Common myeloid progenitor, CD34-positive (primary cell): ENCODE measurements around the gene SAV1.
A peak's percentile ranks its signal among the peaks of the same experiment; 100 is the strongest.
"Not testable (repeated sequence)": the region's sequence is repeated elsewhere in the genome, so short reads cannot be mapped to it uniquely, and the experiment has no call there.

Experiments
- CTCF ChIA-PET: fragments of 350-600 bp; sonication (Branson Sonifier 250); formaldehyde crosslinking; loops from one replicate; lab custom pipeline; 2021; ENCODE audit warnings: antibody characterized with exemption; lab: Charles Lee
- POLR2A ChIA-PET: fragments of 350-600 bp; sonication (Branson Sonifier 250); formaldehyde crosslinking; loops from one replicate; lab custom pipeline; 2021; ENCODE audit warnings: antibody characterized with exemption; lab: Charles Lee
- DNase-seq, 3 donors: peaks; one replicate each; pipeline versions ENCODE4 v3.0.0 to v3.0.0-alpha.2; 2013
- H3K27ac ChIP-seq, 2 experiments: 1 replicate in 1 of 2; 2 replicates in 1 of 2; pipeline ENCODE4 v1.7.0; 2013; ENCODE audit warnings: inconsistent platforms in 2 of 2, low read length in 2 of 2, mild to moderate bottlenecking in 2 of 2, low read depth in 1 of 2, moderate library complexity in 1 of 2; ENCODE audit not compliant: severe bottlenecking in 2 of 2, insufficient read depth in 1 of 2, poor library complexity in 1 of 2
- H3K27me3 ChIP-seq, 5 experiments: replicated peaks in 2 of 5; 1 replicate in 3 of 5; 2 replicates in 2 of 5; pipeline versions ENCODE4 v1.6.1 to v1.7.0; 2013; ENCODE audit warnings: low read length in 4 of 5, mild to moderate bottlenecking in 2 of 5, moderate library complexity in 2 of 5, inconsistent platforms in 1 of 5; ENCODE audit not compliant: insufficient read depth in 5 of 5, control insufficient read depth in 4 of 5
- H3K36me3 ChIP-seq, 4 experiments: 1 replicate in 2 of 4; 2 replicates in 2 of 4; pipeline versions ENCODE4 v1.6.1 to v1.7.0; 2013; ENCODE audit warnings: low read length in 3 of 4, control low read depth in 1 of 4, mild to moderate bottlenecking in 1 of 4; ENCODE audit not compliant: control insufficient read depth in 4 of 4, insufficient read depth in 4 of 4
- H3K4me1 ChIP-seq, 4 experiments: 1 replicate in 3 of 4; 2 replicates in 1 of 4; pipeline versions ENCODE4 v1.6.1 to v1.7.1; 2013; ENCODE audit warnings: low read length in 3 of 4, mild to moderate bottlenecking in 3 of 4, control low read depth in 1 of 4, inconsistent platforms in 1 of 4, moderate library complexity in 1 of 4; ENCODE audit not compliant: control insufficient read depth in 4 of 4, insufficient read depth in 4 of 4; ENCODE audit errors: control extremely low read depth in 1 of 4
- H3K4me3 ChIP-seq, 7 experiments: 1 replicate in 4 of 7; 2 replicates in 3 of 7; pipeline versions ENCODE4 v1.5.1 to v1.7.0; 2013; ENCODE audit warnings: mild to moderate bottlenecking in 7 of 7, low read length in 6 of 7, moderate library complexity in 6 of 7, inconsistent platforms in 2 of 7, low read depth in 2 of 7, control low read depth in 1 of 7; ENCODE audit not compliant: insufficient read depth in 4 of 7, control insufficient read depth in 1 of 7; ENCODE audit errors: extremely low read depth in 1 of 7
- H3K9me3 ChIP-seq, 5 experiments: 1 replicate in 4 of 5; 2 replicates in 1 of 5; pipeline versions ENCODE4 v1.6.1 to v1.7.1; 2013; ENCODE audit warnings: low read length in 4 of 5, mild to moderate bottlenecking in 2 of 5, inconsistent platforms in 1 of 5, low read depth in 1 of 5, moderate library complexity in 1 of 5; ENCODE audit not compliant: control insufficient read depth in 4 of 5, insufficient read depth in 2 of 5; ENCODE audit errors: control extremely low read depth in 1 of 5
- WGBS: methylation state at CpG from one replicate; pipeline ENCODE4 v1.1.5; 2013; ENCODE audit not compliant: insufficient coverage; 5-methylcytosine and 5-hydroxymethylcytosine counted together

SAV1 gene

GRCh38 chr14:50667684-50667995 is 466 bp downstream of the SAV1 start:
- DNase-seq = peak; percentile 15 to 51 (median 31)
- no peaks in the 10 kb centered on the region for H3K27me3 ChIP-seq
- H3K4me3 ChIP-seq = peak overlapping the region; percentile 78 to 94 (median 85)
- H3K9me3 ChIP-seq = no peaks in the 10 kb centered on the region
- under 1% methylated on average over 24 of the region's 25 CpGs for WGBS
- POLR2A ChIA-PET = interaction anchor here (0.6 kb wide), 1 partner anchor 17 kb away, joined by 4 read pairs; no protein-coding TSS in a partner anchor
- peak overlapping the region; percentile 15 to 80 for H3K27ac ChIP-seq
- H3K36me3 ChIP-seq = peaks cover 0 to 7% (median 0%) of the 10 kb centered on the region in 4 experiments
- CTCF ChIA-PET = no interaction called here
- peaks cover 0 to 25% (median 20%) of the 10 kb centered on the region in 4 experiments for H3K4me1 ChIP-seq

GRCh38 chr14:50666772-50667683 is 1.1 kb downstream of the SAV1 start:
- H3K9me3 ChIP-seq = no peaks in the 10 kb centered on the region
- ChIA-PET CTCF (interaction anchor here (1.1 to 1.9 kb wide), 2 partner anchors 9 to 10 kb away, joined by 3 to 8 read pairs; no protein-coding TSS in a partner anchor), POLR2A (interaction anchor here (0.6 kb wide), 1 partner anchor 24 kb away, joined by 3 read pairs; no protein-coding TSS in a partner anchor)
- 1% methylated on average over 8 of the region's 20 CpGs for WGBS
- peak overlapping the region; percentile 78 to 94 (median 85) for H3K4me3 ChIP-seq
- peaks cover 0 to 25% (median 20%) of the 10 kb centered on the region in 4 experiments for H3K4me1 ChIP-seq
- H3K27me3 ChIP-seq = no peaks in the 10 kb centered on the region
- peaks cover 0 to 7% (median 0%) of the 10 kb centered on the region in 4 experiments for H3K36me3 ChIP-seq
- peak; percentile 14 to 58 (median 34) for DNase-seq
- H3K27ac ChIP-seq = peak overlapping the region; percentile 15 to 80

- H3K27ac ChIP-seq, DNase-seq, POLR2A ChIA-PET, H3K27me3 ChIP-seq, H3K4me3 ChIP-seq, H3K9me3 ChIP-seq: not testable (repeated sequence)
- Histone ChIP-seq H3K4me1 (peaks cover 0 to 25% (median 20%) of the 10 kb centered on the region in 4 experiments), H3K36me3 (peaks cover 0 to 20% (median 1%) of the 10 kb centered on the region in 4 experiments)
- WGBS = 100% methylated on average over 2 of the region's 5 CpGs
- CTCF ChIA-PET = interaction anchor here (1.9 kb wide), 1 partner anchor 12 kb away, joined by 8 read pairs; no protein-coding TSS in a partner anchor
Measured at GRCh38 chr14:50665300-50665699, 2.8 kb downstream of the SAV1 start.

GRCh38 chr14:50664579-50664978 is 3.5 kb downstream of the SAV1 start:
- POLR2A ChIA-PET, H3K9me3 ChIP-seq, DNase-seq, CTCF ChIA-PET, H3K27ac ChIP-seq, H3K4me3 ChIP-seq, H3K27me3 ChIP-seq: not testable (repeated sequence)
- WGBS = 100% methylated on average over 1 of the region's 2 CpGs
- Histone ChIP-seq H3K36me3 (peaks cover 0 to 24% (median 5%) of the 10 kb centered on the region in 4 experiments), H3K4me1 (peaks cover under 1 to 25% (median 20%) of the 10 kb centered on the region in 4 experiments)

GRCh38 chr14:50659327-50659974 is 8.7 kb downstream of the SAV1 start:
- no peak overlapping the region for H3K4me3 ChIP-seq
- DNase-seq = peak; percentile 18 to 62 (median 42)
- peaks cover 0 to 10% (median 4%) of the 10 kb centered on the region in 4 experiments for H3K4me1 ChIP-seq
- H3K36me3 ChIP-seq = peaks cover 0 to 20% (median 5%) of the 10 kb centered on the region in 4 experiments
- 56% methylated on average over 5 of the region's 6 CpGs for whole genome bisulfite sequencing
- POLR2A ChIA-PET = no interaction called here
- CTCF ChIA-PET = interaction anchor here (1.1 to 1.5 kb wide), 2 partner anchors 9 to 117 kb away, joined by 3 to 4 read pairs; no protein-coding TSS in a partner anchor
- H3K27ac ChIP-seq = no peak overlapping the region
- no peaks in the 10 kb centered on the region for H3K27me3 ChIP-seq
- H3K9me3 ChIP-seq = peaks cover 0 to 6% (median 0%) of the 10 kb centered on the region in 5 experiments

DNA sequence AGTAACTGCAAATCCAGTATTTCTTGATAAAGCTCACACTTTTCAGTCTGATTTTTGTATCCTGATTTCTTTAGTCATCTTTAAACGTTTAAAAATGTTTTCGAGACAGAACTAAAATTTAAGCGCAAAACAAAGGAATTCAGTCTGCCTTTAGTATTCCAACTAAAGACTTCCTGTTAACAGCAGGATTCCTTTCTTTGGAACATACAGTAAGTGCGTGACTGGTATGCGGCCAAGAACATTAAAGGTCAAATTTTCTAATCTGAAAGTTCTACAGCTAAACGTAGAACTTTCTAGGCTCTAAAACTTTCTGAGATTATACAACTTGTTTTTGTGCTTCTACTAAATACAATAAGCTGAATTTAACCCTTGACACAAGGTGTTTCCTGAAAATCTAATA is 9.9 kb downstream of the SAV1 start:
- CTCF ChIA-PET = no interaction called here
- peaks cover 0 to 6% (median 0%) of the 10 kb centered on the region in 5 experiments for H3K9me3 ChIP-seq
- WGBS = 91% methylated on average over 4 of the region's 6 CpGs
- DNase-seq = no peak
- H3K4me1 ChIP-seq = peaks cover 0 to 10% (median 4%) of the 10 kb centered on the region in 4 experiments
- H3K4me3 ChIP-seq = no peak overlapping the region
- H3K27me3 ChIP-seq = no peaks in the 10 kb centered on the region
- POLR2A ChIA-PET = no interaction called here
- H3K27ac ChIP-seq = no peak overlapping the region
- peaks cover 0 to 17% (median 5%) of the 10 kb centered on the region in 4 experiments for H3K36me3 ChIP-seq
